Keratinocyte (primary cell): ENCODE measurements around the gene GCM1. TPM values are rescaled to one million over a fixed set of nuclear protein-coding genes. Genes with fewer than 3 reads are reported as not detected.

Experiments
- DNase-seq: peaks from one replicate; pipeline ENCODE4 v3.0.0-alpha.2; 2011; ENCODE audit warnings: low read depth, missing footprints, low spot score
- FAIRE-seq: peaks from 2 replicates; lab custom pipeline; 2011; peaks lifted over from hg19 to GRCh38; lab: Jason Lieb, UNC
- H2AFZ ChIP-seq: 2 replicates; pipeline ENCODE4 v1.6.0; 2012; ENCODE audit warnings: low read length, control low read depth, inconsistent platforms; ENCODE audit not compliant: control insufficient read depth
- H3K27ac ChIP-seq: 2 replicates; pipeline ENCODE4 v1.5.1; 2011; ENCODE audit warnings: low read length; ENCODE audit not compliant: control insufficient read depth, insufficient read depth
- H3K27me3 ChIP-seq: 3 replicates; pipeline ENCODE4 v1.6.0; 2011; ENCODE audit warnings: low read length; ENCODE audit not compliant: control insufficient read depth, insufficient read depth; ENCODE audit errors: extremely low read depth
- H3K36me3 ChIP-seq, 2 experiments: 2 replicates in 1 of 2; 3 replicates in 1 of 2; pipeline ENCODE4 v1.5.1; 2011; ENCODE audit warnings: low read length in 2 of 2, mild to moderate bottlenecking in 1 of 2; ENCODE audit not compliant: control insufficient read depth in 2 of 2, insufficient read depth in 2 of 2; ENCODE audit errors: extremely low read depth in 1 of 2
- H3K4me1 ChIP-seq: 3 replicates; pipeline ENCODE4 v1.5.1; 2011; ENCODE audit warnings: low read length; ENCODE audit not compliant: control insufficient read depth, insufficient read depth; ENCODE audit errors: extremely low read depth
- H3K4me2 ChIP-seq: 3 replicates; pipeline ENCODE4 v1.6.0; 2011; ENCODE audit warnings: low read depth, low read length; ENCODE audit not compliant: control insufficient read depth, insufficient read depth; ENCODE audit errors: extremely low read depth
- H3K4me3 ChIP-seq, 3 experiments: fragments of 200-600 bp in 1 of 3; sonication (generic) in 1 of 3; 2 replicates in 2 of 3; 3 replicates in 1 of 3; pipeline ENCODE4 v1.5.1; 2011 to 2016; ENCODE audit warnings: low read length in 3 of 3, mild to moderate bottlenecking in 3 of 3, control low read depth in 2 of 3, inconsistent platforms in 1 of 3, low read depth in 1 of 3, mixed read lengths in 1 of 3, mixed run types in 1 of 3, moderate library complexity in 1 of 3; ENCODE audit not compliant: control insufficient read depth in 2 of 3, insufficient read depth in 2 of 3; ENCODE audit errors: extremely low read depth in 1 of 3
- H3K79me2 ChIP-seq: 2 replicates; pipeline ENCODE4 v1.6.0; 2012; ENCODE audit warnings: low read length; ENCODE audit not compliant: control insufficient read depth, insufficient read depth
- H3K9ac ChIP-seq: 3 replicates; pipeline ENCODE4 v1.6.0; 2011; ENCODE audit warnings: low read length; ENCODE audit not compliant: control insufficient read depth, insufficient read depth; ENCODE audit errors: extremely low read depth
- H3K9me1 ChIP-seq: 3 replicates; pipeline ENCODE4 v1.6.0; 2011; ENCODE audit warnings: low read length; ENCODE audit not compliant: control insufficient read depth, insufficient read depth; ENCODE audit errors: extremely low read depth
- H3K9me3 ChIP-seq: 2 replicates; pipeline ENCODE4 v1.5.1; 2012; ENCODE audit warnings: low read depth, low read length; ENCODE audit not compliant: control insufficient read depth
- H4K20me1 ChIP-seq: 3 replicates; pipeline ENCODE4 v1.6.0; 2011; ENCODE audit warnings: low read length; ENCODE audit not compliant: control insufficient read depth, insufficient read depth; ENCODE audit errors: extremely low read depth
- EZH2 ChIP-seq: IDR thresholded peaks from one replicate; pipeline ENCODE4 v1.6.1; 2012; ENCODE audit warnings: inconsistent platforms, mild to moderate bottlenecking, low read length, moderate library complexity
- dilution Hi-C: fragments of 300-500 bp; cut with MboI; formaldehyde crosslinking; loops from one replicate; pipeline ENCODE4 v1.7.0; 2020; ENCODE audit warnings: low sequenced_read_pairs; ENCODE audit not compliant: extremely low pct_ligation_motif_present
- polyA plus RNA-seq, 5 experiments: library from polyadenylated mRNA; depleted of rRNA in 3 of 5; stranded (reverse) in 3 of 5; stranded (forward) in 1 of 5; unstranded in 1 of 5; fragments of >200 nt; gene quantifications; 1 replicate in 1 of 5; 2 replicates in 3 of 5; 3 replicates in 1 of 5; pipeline versions ENCODE4 v1.2.1 to v1.2.3, GENCODE V29; 2011 to 2012; ENCODE audit warnings: missing spikeins in 2 of 5, low read depth in 1 of 5, low replicate concordance in 1 of 5
- TF ChIP-seq, protein P1 (sequence below), 3 experiments: IDR thresholded peaks in 1 of 3; conservative IDR thresholded peaks in 1 of 3; optimal IDR thresholded peaks in 1 of 3; 2 replicates in 2 of 3; 3 replicates in 1 of 3; pipeline versions ENCODE3 to v1.5.1; 2011; ENCODE audit warnings: low read length in 3 of 3, mild to moderate bottlenecking in 3 of 3, moderate library complexity in 2 of 3, control low read depth in 1 of 3, inconsistent platforms in 1 of 3; ENCODE audit not compliant: insufficient read depth in 2 of 3; ENCODE audit errors: extremely low read depth in 1 of 3

GCM1 gene
- polyA plus RNA-seq, 1 donor (not counting 4 experiments of a cell fraction or from before 2014, with no cell fraction given) = not detected

DNA sequence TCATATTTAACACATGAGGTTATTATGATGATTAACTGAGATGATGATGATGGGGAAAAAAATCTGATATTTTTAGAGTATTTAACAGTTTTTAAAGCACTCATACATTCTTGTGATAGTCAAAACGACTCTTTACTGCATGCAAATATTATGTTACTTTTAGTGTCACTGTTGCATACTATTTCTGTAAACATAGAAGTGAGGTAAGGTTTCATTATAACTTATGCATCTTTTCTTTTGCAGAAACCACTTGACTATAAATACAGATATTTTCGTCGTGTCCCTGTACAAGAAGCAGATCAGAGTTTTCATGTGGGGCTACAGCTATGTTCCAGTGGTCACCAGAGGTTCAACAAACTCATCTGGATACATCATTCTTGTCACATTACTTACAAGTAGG, 53.4 kb downstream of the GCM1 start:
- H2AFZ ChIP-seq = no peak overlapping the region
- dilution Hi-C loops = no loop called here
- no peaks in the 10 kb centered on the region for H3K9me3 ChIP-seq
- TF ChIP-seq, protein P1, sequence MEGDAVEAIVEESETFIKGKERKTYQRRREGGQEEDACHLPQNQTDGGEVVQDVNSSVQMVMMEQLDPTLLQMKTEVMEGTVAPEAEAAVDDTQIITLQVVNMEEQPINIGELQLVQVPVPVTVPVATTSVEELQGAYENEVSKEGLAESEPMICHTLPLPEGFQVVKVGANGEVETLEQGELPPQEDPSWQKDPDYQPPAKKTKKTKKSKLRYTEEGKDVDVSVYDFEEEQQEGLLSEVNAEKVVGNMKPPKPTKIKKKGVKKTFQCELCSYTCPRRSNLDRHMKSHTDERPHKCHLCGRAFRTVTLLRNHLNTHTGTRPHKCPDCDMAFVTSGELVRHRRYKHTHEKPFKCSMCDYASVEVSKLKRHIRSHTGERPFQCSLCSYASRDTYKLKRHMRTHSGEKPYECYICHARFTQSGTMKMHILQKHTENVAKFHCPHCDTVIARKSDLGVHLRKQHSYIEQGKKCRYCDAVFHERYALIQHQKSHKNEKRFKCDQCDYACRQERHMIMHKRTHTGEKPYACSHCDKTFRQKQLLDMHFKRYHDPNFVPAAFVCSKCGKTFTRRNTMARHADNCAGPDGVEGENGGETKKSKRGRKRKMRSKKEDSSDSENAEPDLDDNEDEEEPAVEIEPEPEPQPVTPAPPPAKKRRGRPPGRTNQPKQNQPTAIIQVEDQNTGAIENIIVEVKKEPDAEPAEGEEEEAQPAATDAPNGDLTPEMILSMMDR (optimal IDR thresholded peaks at IDR 0.05 in 1 of 3, IDR thresholded peaks at IDR 0.05 in 1 of 3, conservative IDR thresholded peaks at IDR 0.05 in 1 of 3; ENCODE audit: extremely low read depth in 1 of 3, insufficient read depth in 2 of 3, low read length in 3 of 3) = no peak
- TF ChIP-seq EZH2 = no peak
- no peaks in the 10 kb centered on the region for H3K9me1 ChIP-seq
- no peaks in the 10 kb centered on the region for H3K79me2 ChIP-seq
- H3K27ac ChIP-seq = no peak overlapping the region
- H4K20me1 ChIP-seq = no peaks in the 10 kb centered on the region
- no peaks in the 10 kb centered on the region for H3K4me1 ChIP-seq
- no peaks in the 10 kb centered on the region for H3K27me3 ChIP-seq
- H3K4me3 ChIP-seq = no peak overlapping the region
- DNase-seq = no peak
- peaks cover 28% of the 10 kb centered on the region in 2 experiments for H3K36me3 ChIP-seq
- no peak overlapping the region for H3K4me2 ChIP-seq
- no peak overlapping the region for H3K9ac ChIP-seq
- FAIRE-seq = no peak

DNA sequence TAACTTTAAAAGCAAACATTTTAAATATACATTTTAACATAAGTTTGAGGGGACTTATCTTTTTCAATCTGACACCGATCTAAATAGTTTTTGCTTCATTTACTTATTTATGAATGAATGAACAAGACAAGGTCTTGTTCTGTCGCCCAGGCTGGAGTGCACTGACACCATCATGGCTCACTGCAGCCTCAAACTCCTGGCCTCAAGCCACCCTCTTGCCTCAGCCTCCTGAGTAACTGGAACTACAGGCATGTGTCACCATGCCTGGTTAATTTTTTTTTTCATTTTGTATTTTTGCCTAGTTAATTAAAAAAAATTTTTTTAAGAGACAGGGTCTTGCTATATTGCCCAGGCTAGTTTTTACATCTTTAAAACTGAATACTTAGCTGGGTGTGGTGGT, 58.1 kb downstream of the GCM1 start:
- no peaks in the 10 kb centered on the region for H3K79me2 ChIP-seq
- FAIRE-seq = no peak
- dilution Hi-C loops = no loop called here
- no peaks in the 10 kb centered on the region for H3K27me3 ChIP-seq
- no peak for DNase-seq
- H4K20me1 ChIP-seq = no peaks in the 10 kb centered on the region
- H3K27ac ChIP-seq = no peak overlapping the region
- TF ChIP-seq, protein P1 (optimal IDR thresholded peaks at IDR 0.05 in 1 of 3, IDR thresholded peaks at IDR 0.05 in 1 of 3, conservative IDR thresholded peaks at IDR 0.05 in 1 of 3; ENCODE audit: extremely low read depth in 1 of 3, insufficient read depth in 2 of 3, low read length in 3 of 3) = no peak
- TF ChIP-seq EZH2 = no peak
- H3K36me3 ChIP-seq = peaks cover 13 to 20% of the 10 kb centered on the region in 2 experiments
- H3K4me1 ChIP-seq = no peaks in the 10 kb centered on the region
- H2AFZ ChIP-seq = no peak overlapping the region
- H3K9me3 ChIP-seq = no peaks in the 10 kb centered on the region
- H3K9me1 ChIP-seq = no peaks in the 10 kb centered on the region
- no peak overlapping the region for H3K4me3 ChIP-seq
- no peak overlapping the region for H3K4me2 ChIP-seq
- H3K9ac ChIP-seq = no peak overlapping the region
